Peyer's patch (tissue), 4 donors: ENCODE results near the gene CLDN14. TPM values are rescaled to one million over a fixed set of nuclear protein-coding genes. Genes with fewer than 3 reads are reported as not detected.

Experiments used
- DNase-seq, 3 donors: peaks; one replicate each; pipeline ENCODE4 v3.0.0-alpha.2; 2017 to 2019
- H3K27ac ChIP-seq, 4 donors: fragments of 200-600 bp; sonication (generic); one replicate each; pipeline ENCODE4 v1.5.1; 2016 to 2019
- H3K27me3 ChIP-seq, 2 donors: fragments of 200-600 bp; sonication (generic); one replicate each; pipeline ENCODE4 v1.5.1; 2019
- H3K36me3 ChIP-seq, 3 donors: fragments of 200-600 bp; sonication (generic); one replicate each; pipeline ENCODE4 v1.5.1; 2016 to 2019
- H3K4me1 ChIP-seq, 4 donors: fragments of 200-600 bp; sonication (generic); one replicate each; pipeline ENCODE4 v1.5.1; 2016 to 2019
- H3K4me3 ChIP-seq, 4 donors: fragments of 200-600 bp; sonication (generic); 1 replicate in 3 of 4; 2 replicates in 1 of 4; pipeline ENCODE4 v1.5.1; 2016 to 2019; ENCODE audit warnings: mild to moderate bottlenecking in 1 of 4
- H3K9me3 ChIP-seq, 4 donors: fragments of 200-600 bp; sonication (generic); one replicate each; pipeline ENCODE4 v1.5.1; 2016 to 2019; ENCODE audit warnings: mild to moderate bottlenecking in 1 of 4
- CTCF ChIP-seq, 6 experiments: fragments of 450-650 bp in 4 of 6; fragments of 200-600 bp in 2 of 6; sonication (generic) in 1 of 6; IDR thresholded peaks; one replicate each; pipeline ENCODE4 v1.5.1; 2017 to 2019; ENCODE audit warnings: antibody characterized with exemption in 6 of 6, mild to moderate bottlenecking in 3 of 6, moderate library complexity in 1 of 6
- POLR2A ChIP-seq, 2 donors: fragments of 450-650 bp; IDR thresholded peaks; one replicate each; pipeline ENCODE4 v1.5.1; 2017; ENCODE audit warnings: antibody characterized with exemption in 2 of 2, mild to moderate bottlenecking in 2 of 2, moderate library complexity in 2 of 2
- total RNA-seq, 4 donors: library from RNA; depleted of rRNA; stranded (reverse); fragments of >200 nt; gene quantifications; one replicate each; pipeline ENCODE4 v1.1.0, GENCODE V29; 2016

The CLDN14 gene
- total RNA-seq, 4 donors from 2014 or later = not detected

- H3K36me3 ChIP-seq = no peaks in the 10 kb centered on the region
- DNase-seq = no peak
- H3K9me3 ChIP-seq = no peaks in the 10 kb centered on the region
- no peak overlapping the region for H3K4me3 ChIP-seq
- H3K27me3 ChIP-seq = no peaks in the 10 kb centered on the region
- H3K27ac ChIP-seq = no peak overlapping the region
- TF ChIP-seq CTCF (IDR thresholded peaks at IDR 0.05) (no peak), POLR2A (IDR thresholded peaks at IDR 0.05) (no peak)
- no peaks in the 10 kb centered on the region for H3K4me1 ChIP-seq
Measured at GRCh38 chr21:36511484-36512220, 31.7 kb upstream of the CLDN14 start.

GRCh38 chr21:36510911-36511310 lies 31.0 kb upstream of the CLDN14 start:
- H3K9me3 ChIP-seq = no peaks in the 10 kb centered on the region
- H3K4me3 ChIP-seq = no peak overlapping the region
- no peak overlapping the region for H3K27ac ChIP-seq
- no peaks in the 10 kb centered on the region for H3K36me3 ChIP-seq
- DNase-seq = no peak
- TF ChIP-seq POLR2A (IDR thresholded peaks at IDR 0.05) = no peak
- no peak for TF ChIP-seq CTCF (IDR thresholded peaks at IDR 0.05)
- no peaks in the 10 kb centered on the region for H3K27me3 ChIP-seq
- H3K4me1 ChIP-seq = no peaks in the 10 kb centered on the region

DNA sequence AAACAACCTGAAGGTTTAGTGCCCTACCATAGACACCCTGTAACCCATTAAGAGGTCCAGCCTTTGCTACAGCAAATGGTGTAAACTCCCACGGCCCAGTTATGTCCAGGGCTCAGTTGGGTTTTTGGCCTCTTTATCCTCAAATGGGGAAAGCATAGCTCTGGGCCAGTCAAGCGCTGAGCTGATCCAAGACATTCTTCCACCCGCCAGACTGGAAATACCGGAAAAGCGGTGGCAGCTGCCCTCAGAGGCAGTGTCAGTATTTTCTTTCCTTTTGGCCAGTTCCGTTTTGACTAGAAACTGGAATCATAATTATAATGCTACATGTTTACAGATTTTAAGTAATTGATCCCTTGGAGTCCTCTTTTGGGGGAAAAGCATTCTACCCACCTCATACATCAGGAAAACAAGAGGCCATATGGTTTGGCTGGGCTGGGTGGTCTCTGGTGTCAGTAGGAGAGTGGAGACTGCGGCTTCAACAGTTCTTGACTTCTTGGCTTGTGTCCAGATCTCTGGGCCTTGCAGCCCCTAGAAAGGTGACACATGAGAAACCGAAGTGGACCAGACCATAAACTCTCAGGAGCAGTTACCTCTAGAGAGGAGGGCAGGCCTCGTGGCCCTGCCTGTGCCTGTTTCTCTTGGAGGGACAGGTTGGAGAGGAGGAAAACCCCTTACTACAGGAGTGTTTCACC lies 30.2 kb upstream of the CLDN14 start:
- Histone ChIP-seq H3K4me3 (no peak overlapping the region), H3K27ac (no peak overlapping the region), H3K36me3 (no peaks in the 10 kb centered on the region), H3K9me3 (no peaks in the 10 kb centered on the region), H3K4me1 (no peaks in the 10 kb centered on the region), H3K27me3 (no peaks in the 10 kb centered on the region)
- TF ChIP-seq CTCF (IDR thresholded peaks at IDR 0.05) (no peak), POLR2A (IDR thresholded peaks at IDR 0.05) (no peak)
- no peak for DNase-seq

DNA sequence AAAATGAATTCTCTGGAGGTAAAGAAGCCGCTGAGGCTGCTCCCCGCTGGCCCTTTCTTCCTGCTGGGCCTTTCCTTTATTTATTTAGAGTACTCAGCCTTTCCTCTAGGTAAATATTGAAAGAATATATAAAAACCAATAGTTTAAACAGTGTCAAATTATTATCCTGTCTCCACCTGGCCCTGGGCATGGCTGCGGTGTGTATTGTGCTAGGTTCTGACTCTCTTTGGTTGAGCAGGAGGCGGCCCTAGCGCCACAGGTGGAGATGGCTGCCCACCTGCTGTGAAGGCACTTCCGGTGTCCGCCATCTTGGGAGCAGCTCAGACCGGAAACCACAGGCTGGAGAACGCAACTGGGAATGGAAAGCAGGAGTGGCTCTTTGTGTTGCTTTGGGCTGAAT lies 29.0 kb upstream of the CLDN14 start:
- Histone ChIP-seq H3K27ac (no peak overlapping the region), H3K27me3 (no peaks in the 10 kb centered on the region), H3K9me3 (no peaks in the 10 kb centered on the region), H3K4me1 (no peaks in the 10 kb centered on the region), H3K36me3 (no peaks in the 10 kb centered on the region), H3K4me3 (no peak overlapping the region)
- DNase-seq = no peak
- no peak for TF ChIP-seq POLR2A (IDR thresholded peaks at IDR 0.05)
- no peak for TF ChIP-seq CTCF (IDR thresholded peaks at IDR 0.05)

- Histone ChIP-seq H3K4me1 (no peaks in the 10 kb centered on the region), H3K27me3 (no peaks in the 10 kb centered on the region), H3K36me3 (no peaks in the 10 kb centered on the region), H3K9me3 (no peaks in the 10 kb centered on the region), H3K27ac (no peak overlapping the region), H3K4me3 (no peak overlapping the region)
- no peak for TF ChIP-seq POLR2A (IDR thresholded peaks at IDR 0.05)
- TF ChIP-seq CTCF (IDR thresholded peaks at IDR 0.05) = no peak
- DNase-seq = no peak
Measured at GRCh38 chr21:36507397-36508018, 27.6 kb upstream of the CLDN14 start.
